HepG2 (cell line): ENCODE data around the gene SMIM36. TPM values are rescaled to one million over a fixed set of nuclear protein-coding genes. Genes with fewer than 3 reads are reported as not detected.
A peak's percentile ranks its signal among the peaks of the same experiment; 100 is the strongest.

Experiments
- HNF1B ChIP-seq: sonication (generic); formaldehyde crosslinking; IDR thresholded peaks from 2 replicates; pipeline ENCODE4 v1.5.1; 2020; ENCODE audit warnings: mild to moderate bottlenecking, moderate library complexity, missing genetic modification reagents
- RNF219 ChIP-seq: sonication (generic); formaldehyde crosslinking; IDR thresholded peaks from 2 replicates; pipeline ENCODE4 v1.5.0; 2020; ENCODE audit warnings: mild to moderate bottlenecking, missing genetic modification reagents
- ZBTB10 ChIP-seq: sonication (generic); formaldehyde crosslinking; IDR thresholded peaks from 2 replicates; pipeline ENCODE4 v1.4.0; 2020; ENCODE audit warnings: missing genetic modification reagents, borderline replicate concordance
- ZNF383 ChIP-seq: sonication (generic); formaldehyde crosslinking; IDR thresholded peaks from 2 replicates; pipeline ENCODE4 v1.4.0; 2020; ENCODE audit warnings: missing genetic modification reagents, mild to moderate bottlenecking, borderline replicate concordance
- ZNF609 ChIP-seq: sonication (generic); formaldehyde crosslinking; IDR thresholded peaks from 2 replicates; pipeline ENCODE4 v1.4.0; 2020; ENCODE audit warnings: mild to moderate bottlenecking, missing genetic modification reagents, borderline replicate concordance
- ZNF768 ChIP-seq: sonication (generic); formaldehyde crosslinking; IDR thresholded peaks from 2 replicates; pipeline ENCODE4 v1.4.0; 2020; ENCODE audit warnings: missing genetic modification reagents
- polyA plus RNA-seq, 8 experiments: library from polyadenylated mRNA; depleted of rRNA in 3 of 8; stranded (reverse) in 7 of 8; unstranded in 1 of 8; fragments of >200 nt; fragmentation: Illumina TruSeq in 4 of 8; extraction: Trizol in 4 of 8; gene quantifications; 2 replicates each; pipeline versions ENCODE4 v1.2.1 to v1.2.3, GENCODE V29; 2011 to 2016; ENCODE audit warnings: low read depth in 4 of 8, missing spikeins in 1 of 8, mixed read lengths in 1 of 8; ENCODE audit not compliant: insufficient read depth in 1 of 8
- total RNA-seq, 5 experiments: library from RNA; depleted of rRNA; stranded (reverse); fragments of >200 nt; fragmentation: Illumina TruSeq; extraction: Trizol; gene quantifications; 2 replicates each; pipeline ENCODE4 v1.2.3, GENCODE V29; 2016; ENCODE audit warnings: low read depth in 1 of 5

Gene SMIM36
- total and polyA plus RNA-seq, 2 of the 13 experiments (the other 11 are each of a cell fraction or from before 2014, with no cell fraction given): not detected

- TF ChIP-seq ZNF609 (CRISPR knock-in tag): peak; percentile 58
- 0 out of 2 replicates have a peak, but pooled peaks have one; percentile 34 for TF ChIP-seq HNF1B (CRISPR knock-in tag)
- no peak for TF ChIP-seq ZNF768
- peak; percentile 87; the same call in 1 of the 2 replicates for TF ChIP-seq ZBTB10
- no peak for TF ChIP-seq ZNF383 (CRISPR knock-in tag)
- peak; percentile 71; the same call in 1 of the 2 replicates for TF ChIP-seq RNF219 (CRISPR knock-in tag)
These were observed 78.1 kb downstream of the SMIM36 start (continued) for GRCh38 chr17:55433029-55433628.
